ENCODE data around the gene CD6.
"Not testable (repeated sequence)": the region's sequence is repeated elsewhere in the genome, so short reads cannot be mapped to it uniquely, and the experiment has no call there.

- TF ChIP-seq POLR2AphosphoS5 (IDR thresholded peaks at IDR 0.05; ENCODE audit: low read depth, low read length); POLR2A (IDR thresholded peaks at IDR 0.05; ENCODE audit: low read depth, low read length); TAF1 (IDR thresholded peaks at IDR 0.05; ENCODE audit: low read depth, low read length); SPI1 (IDR thresholded peaks at IDR 0.05; ENCODE audit: low read depth, low read length); PAX5 (IDR thresholded peaks at IDR 0.05; ENCODE audit: insufficient read depth, low read length, severe bottlenecking): not testable (repeated sequence)
Measured at GRCh38 chr11:60974316-60974715, 2.8 kb downstream of the CD6 start.
